Activated T-cell treated with anti-CD3 and anti-CD28 coated beads, Interleukin-2, amount 50 U/mL, for 24 hours (primary cell): ENCODE measurements around the gene EPHA4.

Experiments
- DNase-seq: peaks from one replicate; pipeline ENCODE4 v3.0.0-alpha.2; 2020
- H3K27ac Mint-ChIP-seq: 2 replicates; pipeline ENCODE4 v1.8.0; 2020; ENCODE audit warnings: mild to moderate bottlenecking, mixed read lengths
- H3K27me3 Mint-ChIP-seq: 2 replicates; pipeline ENCODE4 v1.8.0; 2020; ENCODE audit warnings: mixed read lengths
- H3K36me3 Mint-ChIP-seq: 2 replicates; pipeline ENCODE4 v1.8.0; 2020; ENCODE audit warnings: low read depth, mixed read lengths
- H3K4me1 Mint-ChIP-seq: 2 replicates; pipeline ENCODE4 v1.8.0; 2020; ENCODE audit warnings: low read depth, mixed read lengths
- H3K4me3 Mint-ChIP-seq: 2 replicates; pipeline ENCODE4 v1.8.0; 2020; ENCODE audit warnings: mild to moderate bottlenecking, moderate library complexity, mixed read lengths
- H3K9me3 Mint-ChIP-seq: 2 replicates; pipeline ENCODE4 v1.8.0; 2020; ENCODE audit warnings: mixed read lengths

The EPHA4 gene

GRCh38 chr2:221389421-221389820, 182.7 kb downstream of the EPHA4 start:
- H3K36me3 Mint-ChIP-seq = no peaks in the 10 kb centered on the region
- no peaks in the 10 kb centered on the region for H3K27me3 Mint-ChIP-seq
- no peaks in the 10 kb centered on the region for H3K9me3 Mint-ChIP-seq
- H3K4me1 Mint-ChIP-seq = peaks cover 5% of the 10 kb centered on the region
- no peak overlapping the region for H3K4me3 Mint-ChIP-seq
- no peak for DNase-seq
- no peak overlapping the region for H3K27ac Mint-ChIP-seq

GRCh38 chr2:221388891-221389290, 183.2 kb downstream of the EPHA4 start:
- H3K9me3 Mint-ChIP-seq = no peaks in the 10 kb centered on the region
- H3K27me3 Mint-ChIP-seq = no peaks in the 10 kb centered on the region
- no peak overlapping the region for H3K4me3 Mint-ChIP-seq
- H3K4me1 Mint-ChIP-seq = peaks cover 5% of the 10 kb centered on the region
- H3K36me3 Mint-ChIP-seq = no peaks in the 10 kb centered on the region
- no peak overlapping the region for H3K27ac Mint-ChIP-seq
- DNase-seq = no peak

- Mint-ChIP-seq H3K27me3 (no peaks in the 10 kb centered on the region), H3K9me3 (no peaks in the 10 kb centered on the region), H3K27ac (no peak overlapping the region), H3K4me1 (no peaks in the 10 kb centered on the region), H3K4me3 (no peak overlapping the region), H3K36me3 (no peaks in the 10 kb centered on the region)
- no peak for DNase-seq
These were observed 186.4 kb downstream of the EPHA4 start for GRCh38 chr2:221385716-221386115.

GRCh38 chr2:221381928-221382488, 190.1 kb downstream of the EPHA4 start:
- Mint-ChIP-seq H3K27ac (no peak overlapping the region), H3K9me3 (no peaks in the 10 kb centered on the region), H3K27me3 (no peaks in the 10 kb centered on the region), H3K36me3 (no peaks in the 10 kb centered on the region), H3K4me3 (no peak overlapping the region), H3K4me1 (peaks cover 3% of the 10 kb centered on the region)
- no peak for DNase-seq

- no peak for DNase-seq
- no peaks in the 10 kb centered on the region for H3K36me3 Mint-ChIP-seq
- no peak overlapping the region for H3K4me3 Mint-ChIP-seq
- H3K27ac Mint-ChIP-seq = no peak overlapping the region
- H3K4me1 Mint-ChIP-seq = peaks cover 3% of the 10 kb centered on the region
- no peaks in the 10 kb centered on the region for H3K27me3 Mint-ChIP-seq
- H3K9me3 Mint-ChIP-seq = no peaks in the 10 kb centered on the region
These were observed 191.4 kb downstream of the EPHA4 start for GRCh38 chr2:221380686-221381085.

- Mint-ChIP-seq H3K4me3 (no peak overlapping the region), H3K4me1 (peaks cover 3% of the 10 kb centered on the region), H3K36me3 (no peaks in the 10 kb centered on the region), H3K27me3 (no peaks in the 10 kb centered on the region), H3K9me3 (no peaks in the 10 kb centered on the region), H3K27ac (no peak overlapping the region)
- DNase-seq = no peak
These were observed 192.0 kb downstream of the EPHA4 start for GRCh38 chr2:221380062-221380461.

- Mint-ChIP-seq H3K27ac (no peak overlapping the region), H3K36me3 (no peaks in the 10 kb centered on the region), H3K9me3 (no peaks in the 10 kb centered on the region), H3K4me3 (no peak overlapping the region), H3K27me3 (no peaks in the 10 kb centered on the region), H3K4me1 (peaks cover 3% of the 10 kb centered on the region)
- DNase-seq = no peak
These were observed 194.5 kb downstream of the EPHA4 start for GRCh38 chr2:221377597-221377996.

- H3K9me3 Mint-ChIP-seq = no peaks in the 10 kb centered on the region
- H3K27me3 Mint-ChIP-seq = peaks cover 2% of the 10 kb centered on the region
- no peaks in the 10 kb centered on the region for H3K36me3 Mint-ChIP-seq
- no peak overlapping the region for H3K27ac Mint-ChIP-seq
- peaks cover 3% of the 10 kb centered on the region for H3K4me1 Mint-ChIP-seq
- DNase-seq = no peak
- H3K4me3 Mint-ChIP-seq = no peak overlapping the region
These were observed 195.0 kb downstream of the EPHA4 start for GRCh38 chr2:221377066-221377465.

GRCh38 chr2:221374234-221374633, 197.9 kb downstream of the EPHA4 start:
- Mint-ChIP-seq H3K9me3 (no peaks in the 10 kb centered on the region), H3K36me3 (no peaks in the 10 kb centered on the region), H3K4me1 (peaks cover 3% of the 10 kb centered on the region), H3K4me3 (no peak overlapping the region), H3K27me3 (peaks cover 5% of the 10 kb centered on the region), H3K27ac (no peak overlapping the region)
- DNase-seq = no peak

GRCh38 chr2:221372907-221373306, 199.2 kb downstream of the EPHA4 start:
- no peaks in the 10 kb centered on the region for H3K36me3 Mint-ChIP-seq
- DNase-seq = no peak
- peaks cover 3% of the 10 kb centered on the region for H3K4me1 Mint-ChIP-seq
- no peaks in the 10 kb centered on the region for H3K9me3 Mint-ChIP-seq
- H3K27me3 Mint-ChIP-seq = peaks cover 5% of the 10 kb centered on the region
- no peak overlapping the region for H3K27ac Mint-ChIP-seq
- H3K4me3 Mint-ChIP-seq = no peak overlapping the region

- Mint-ChIP-seq H3K4me3 (no peak overlapping the region), H3K27me3 (peaks cover 5% of the 10 kb centered on the region), H3K9me3 (no peaks in the 10 kb centered on the region), H3K4me1 (no peaks in the 10 kb centered on the region), H3K27ac (no peak overlapping the region), H3K36me3 (no peaks in the 10 kb centered on the region)
- DNase-seq = no peak
These were observed 199.8 kb downstream of the EPHA4 start for GRCh38 chr2:221372159-221372884.

- Mint-ChIP-seq H3K4me1 (no peaks in the 10 kb centered on the region), H3K27me3 (peaks cover 5% of the 10 kb centered on the region), H3K9me3 (no peaks in the 10 kb centered on the region), H3K36me3 (no peaks in the 10 kb centered on the region), H3K4me3 (no peak overlapping the region), H3K27ac (no peak overlapping the region)
- no peak for DNase-seq
These were observed 200.8 kb downstream of the EPHA4 start for GRCh38 chr2:221371347-221371746.

GRCh38 chr2:221370857-221371211, 201.3 kb downstream of the EPHA4 start:
- no peak for DNase-seq
- no peaks in the 10 kb centered on the region for H3K9me3 Mint-ChIP-seq
- H3K4me3 Mint-ChIP-seq = no peak overlapping the region
- no peaks in the 10 kb centered on the region for H3K36me3 Mint-ChIP-seq
- no peaks in the 10 kb centered on the region for H3K4me1 Mint-ChIP-seq
- H3K27ac Mint-ChIP-seq = no peak overlapping the region
- peaks cover 5% of the 10 kb centered on the region for H3K27me3 Mint-ChIP-seq

GRCh38 chr2:221370076-221370856, 201.8 kb downstream of the EPHA4 start:
- Mint-ChIP-seq H3K4me3 (no peak overlapping the region), H3K27ac (no peak overlapping the region), H3K9me3 (no peaks in the 10 kb centered on the region), H3K4me1 (no peaks in the 10 kb centered on the region), H3K36me3 (no peaks in the 10 kb centered on the region), H3K27me3 (peaks cover 5% of the 10 kb centered on the region)
- DNase-seq = no peak
